Left renal pelvis (tissue), 4 donors: ENCODE data around the gene ACTR1A. TPM values are rescaled to one million over a fixed set of nuclear protein-coding genes. Genes with fewer than 3 reads are reported as not detected.
A peak's percentile ranks its signal among the peaks of the same experiment; 100 is the strongest.
"Not testable (repeated sequence)": the region's sequence is repeated elsewhere in the genome, so short reads cannot be mapped to it uniquely, and the experiment has no call there.

ENCODE experiments used
- DNase-seq, 4 donors: peaks; one replicate each; pipeline ENCODE4 v3.0.0-alpha.2; 2013; ENCODE audit warnings: low read depth in 4 of 4, low spot score in 3 of 4
- polyA plus RNA-seq, 4 donors: library from polyadenylated mRNA; unstranded; fragments of 120-200 nt; gene quantifications; one replicate each; pipeline ENCODE4 v1.2.1, GENCODE V29; 2013; ENCODE audit not compliant: insufficient read length in 4 of 4

The ACTR1A gene
- polyA plus RNA-seq, 4 donors, result 80.6 to 92.0 (median 89.2) TPM

DNA sequence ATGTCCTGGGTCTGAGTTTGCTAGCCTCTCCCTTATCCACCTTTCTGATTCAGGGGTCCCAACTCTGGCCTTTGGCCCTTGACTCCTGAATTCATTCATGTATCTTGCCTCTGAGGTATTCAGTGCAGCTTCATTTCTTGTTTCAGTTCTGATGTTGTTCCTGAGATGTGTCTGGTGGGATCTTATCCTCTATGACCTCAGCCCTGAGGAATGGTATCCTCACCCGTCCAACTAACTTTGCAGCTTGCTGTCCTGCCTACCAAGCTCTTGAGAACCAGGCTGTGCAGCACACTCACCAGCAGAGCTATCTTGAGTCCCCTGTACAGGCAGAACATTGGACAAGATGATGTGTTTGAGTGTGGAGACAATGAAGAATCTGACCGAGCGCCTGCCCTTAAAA is 15.0 kb upstream of the ACTR1A start:
- DNase-seq, result no peak

DNA sequence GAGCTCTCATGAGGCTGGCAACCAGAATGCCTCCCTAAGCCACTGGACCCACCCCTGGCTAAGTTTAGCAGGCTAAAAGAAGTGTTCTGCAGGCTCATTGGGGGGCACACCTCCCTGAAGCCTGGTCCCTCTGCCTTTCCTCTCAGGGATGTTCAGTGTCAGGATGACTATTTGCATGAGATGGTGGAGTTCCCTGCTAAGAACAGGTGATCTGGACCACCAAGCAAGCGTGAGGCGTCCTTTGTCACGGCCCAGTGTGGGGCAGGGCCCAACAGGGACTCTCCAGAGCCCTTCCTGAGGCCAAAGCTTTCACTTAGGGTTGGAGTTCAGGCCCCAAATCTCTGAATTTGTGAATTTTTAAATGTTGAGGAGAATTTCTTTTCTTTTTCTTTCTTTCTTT is 13.2 kb upstream of the ACTR1A start:
- DNase-seq, result no peak

DNA sequence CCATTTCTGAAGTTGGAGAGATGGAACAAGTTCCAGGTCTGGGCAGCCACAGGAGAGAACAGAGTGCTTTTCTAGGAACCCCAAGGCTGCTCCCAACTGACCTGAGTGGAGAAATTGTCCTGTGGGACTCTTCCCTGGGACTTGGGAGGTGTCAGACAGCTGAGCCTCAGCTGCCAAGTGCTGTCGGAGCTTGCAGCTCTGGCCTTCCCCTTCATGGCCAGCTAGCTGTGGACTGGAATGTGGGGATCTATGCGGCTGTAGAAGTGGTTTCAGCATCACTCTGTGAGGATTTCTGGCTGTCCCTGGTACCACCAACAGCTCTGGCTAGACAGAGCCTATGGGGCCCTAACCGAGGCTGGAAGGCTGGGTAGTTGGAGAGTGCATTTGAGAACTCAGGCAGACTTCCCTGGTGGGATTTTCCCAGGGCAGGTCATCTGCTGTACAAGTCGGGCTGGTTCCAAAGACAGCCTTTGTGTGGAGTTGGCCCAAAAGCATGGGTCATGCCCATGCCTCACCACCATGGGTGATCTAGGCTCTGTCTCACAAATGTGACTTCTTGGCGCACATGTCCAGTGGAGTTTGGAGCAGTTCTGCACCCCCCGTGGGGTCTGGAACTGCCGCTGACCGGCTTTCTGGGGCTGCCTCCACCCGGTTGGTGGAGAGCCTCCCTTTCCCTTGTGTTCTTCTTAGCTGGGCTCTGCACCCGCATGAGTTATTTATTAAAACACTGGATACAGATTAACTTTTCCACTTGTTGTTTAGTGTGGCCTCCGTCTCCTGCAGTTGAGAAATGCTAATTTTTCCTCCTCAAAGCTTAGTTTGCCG is 12.2 kb upstream of the ACTR1A start:
- DNase-seq, result no peak

DNA sequence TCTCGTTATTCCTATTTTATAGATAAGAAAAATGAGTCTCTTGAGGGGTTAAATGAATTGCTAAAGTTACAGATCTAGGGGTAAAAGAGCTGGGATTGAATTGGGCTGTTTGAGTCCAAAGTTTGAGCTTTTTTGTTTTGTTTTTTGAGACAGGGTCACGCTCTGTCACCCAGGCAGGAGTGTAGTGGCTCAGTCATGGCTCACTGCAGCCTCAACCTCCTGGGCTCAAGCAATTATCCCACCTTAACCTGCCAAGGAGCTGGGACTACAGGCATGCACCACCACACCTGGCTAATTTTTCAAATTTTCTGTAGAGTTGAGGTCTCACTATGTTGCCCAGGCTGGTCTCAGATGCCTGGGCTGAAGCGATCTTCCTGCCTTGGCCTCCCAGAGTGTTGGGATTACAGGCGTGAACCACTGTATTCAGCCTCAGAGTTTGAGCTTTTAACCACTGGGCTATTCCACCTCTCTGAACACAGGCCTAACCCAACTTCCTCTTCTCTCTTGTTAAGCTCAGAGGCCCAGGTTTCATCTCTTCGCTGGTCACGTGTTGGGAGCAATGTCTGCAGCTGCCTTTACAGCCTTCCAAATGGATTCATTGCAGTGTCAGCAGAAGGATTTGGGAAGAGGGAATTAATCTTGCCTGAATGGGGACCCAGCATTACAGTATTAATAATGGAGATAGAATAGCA is 9.2 kb upstream of the ACTR1A start:
- no peak for DNase-seq

DNA sequence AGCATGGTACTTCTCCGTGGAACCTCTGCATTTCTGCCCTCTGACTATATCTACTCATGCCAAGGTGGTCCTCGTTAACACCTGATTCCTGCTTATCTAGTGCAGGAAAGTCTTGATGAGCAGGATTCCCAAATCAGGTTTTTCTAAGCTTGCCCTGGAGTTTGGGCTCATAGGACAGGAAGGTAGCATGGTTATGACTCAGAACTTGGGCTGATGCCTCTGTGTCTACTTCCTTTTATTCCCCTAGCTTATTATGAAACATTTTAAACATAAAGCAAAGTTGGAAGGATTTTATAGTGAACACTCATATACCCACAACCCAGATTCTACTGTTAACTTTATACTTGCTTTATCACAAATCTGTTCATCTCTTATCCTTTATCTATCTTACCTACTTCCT is 6.9 kb upstream of the ACTR1A start:
- no peak for DNase-seq

DNA sequence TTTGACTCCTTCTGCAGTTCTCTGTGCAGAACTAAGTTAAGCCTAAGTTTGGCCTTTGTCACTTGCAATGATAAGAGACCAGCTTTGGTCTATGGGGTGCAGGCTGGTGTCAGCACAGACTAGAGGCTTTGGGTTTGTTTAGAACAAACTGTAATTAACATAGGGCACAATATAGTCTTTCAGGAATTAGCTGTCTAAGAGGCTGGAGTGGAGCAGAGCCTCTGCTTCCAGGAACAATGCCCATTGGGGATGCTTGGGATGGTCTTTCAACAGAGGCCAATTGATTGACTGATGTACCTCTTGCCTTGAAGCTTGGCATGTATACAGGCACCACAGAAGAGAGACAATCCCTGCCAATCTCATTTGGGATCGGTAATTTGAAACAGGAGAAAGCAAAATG is 6.0 kb upstream of the ACTR1A start:
- DNase-seq, result no peak

DNA sequence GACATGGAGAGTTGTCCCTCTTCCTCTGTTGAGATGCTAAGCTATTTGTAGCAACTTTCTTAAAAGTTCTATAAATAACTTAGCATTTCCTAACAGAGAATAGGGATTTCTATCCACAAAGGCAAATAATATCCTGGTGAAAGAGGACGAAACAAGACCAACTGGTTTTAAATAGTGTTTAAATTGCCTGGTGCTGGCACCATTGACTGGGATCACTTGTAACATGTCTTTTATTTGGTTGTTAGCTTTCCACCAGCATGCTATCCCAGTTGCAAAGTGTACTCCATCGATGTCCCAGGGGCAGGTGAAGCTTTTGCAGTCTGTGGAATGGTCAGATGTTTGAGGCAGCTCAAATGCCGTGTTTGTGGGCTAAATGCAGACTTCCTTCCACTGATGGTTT is 5.0 kb upstream of the ACTR1A start:
- no peak for DNase-seq

DNA sequence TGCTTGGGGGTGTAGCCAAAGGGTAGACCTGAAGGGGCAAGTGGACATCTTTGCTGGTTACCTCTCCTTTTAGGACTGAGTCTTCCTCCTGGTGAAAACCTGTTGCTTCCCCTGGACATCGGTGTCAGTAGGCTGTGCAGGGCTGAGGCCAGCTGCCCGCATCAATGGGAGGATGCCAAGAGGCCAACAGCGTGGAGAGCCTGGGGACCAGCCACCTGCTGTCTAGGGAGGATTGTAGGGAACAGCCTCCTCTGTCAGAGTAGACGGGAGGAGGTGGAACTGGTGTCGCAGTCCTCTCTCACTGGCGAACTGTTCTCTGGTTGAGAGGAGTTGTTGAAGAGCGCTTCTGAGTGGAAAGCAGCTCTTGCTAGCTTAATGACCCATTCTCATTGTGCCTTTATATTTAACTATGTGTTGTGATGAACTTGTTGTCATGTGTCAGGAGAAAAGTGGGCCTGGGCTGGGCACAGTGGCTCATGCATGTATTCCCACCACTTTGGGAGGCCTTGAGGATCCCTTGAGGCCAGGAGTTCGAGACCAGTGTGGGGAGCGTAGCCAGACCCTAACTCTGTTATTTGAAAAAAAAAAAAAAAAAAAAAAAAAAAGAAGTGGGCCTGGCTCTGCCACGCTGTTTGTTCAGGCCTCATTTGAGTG is 3.1 kb upstream of the ACTR1A start:
- DNase-seq, result no peak

DNA sequence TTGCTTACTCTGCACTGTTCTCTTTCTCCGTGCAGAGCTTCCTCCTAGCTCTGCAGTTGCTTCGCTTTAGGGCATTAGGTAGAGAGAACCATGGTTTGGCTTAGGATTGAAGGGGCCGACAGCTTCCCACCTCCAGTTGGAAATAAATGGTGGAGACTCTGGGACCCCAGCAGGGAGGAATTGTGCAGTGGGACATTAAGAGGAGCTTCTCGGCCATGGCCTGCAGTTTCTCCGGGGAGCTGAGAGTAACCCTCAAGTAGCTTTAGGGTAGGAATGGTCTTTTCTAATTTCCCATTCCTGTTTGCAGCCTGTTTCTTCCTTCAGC is 2.4 kb upstream of the ACTR1A start:
- DNase-seq, result no peak

DNA sequence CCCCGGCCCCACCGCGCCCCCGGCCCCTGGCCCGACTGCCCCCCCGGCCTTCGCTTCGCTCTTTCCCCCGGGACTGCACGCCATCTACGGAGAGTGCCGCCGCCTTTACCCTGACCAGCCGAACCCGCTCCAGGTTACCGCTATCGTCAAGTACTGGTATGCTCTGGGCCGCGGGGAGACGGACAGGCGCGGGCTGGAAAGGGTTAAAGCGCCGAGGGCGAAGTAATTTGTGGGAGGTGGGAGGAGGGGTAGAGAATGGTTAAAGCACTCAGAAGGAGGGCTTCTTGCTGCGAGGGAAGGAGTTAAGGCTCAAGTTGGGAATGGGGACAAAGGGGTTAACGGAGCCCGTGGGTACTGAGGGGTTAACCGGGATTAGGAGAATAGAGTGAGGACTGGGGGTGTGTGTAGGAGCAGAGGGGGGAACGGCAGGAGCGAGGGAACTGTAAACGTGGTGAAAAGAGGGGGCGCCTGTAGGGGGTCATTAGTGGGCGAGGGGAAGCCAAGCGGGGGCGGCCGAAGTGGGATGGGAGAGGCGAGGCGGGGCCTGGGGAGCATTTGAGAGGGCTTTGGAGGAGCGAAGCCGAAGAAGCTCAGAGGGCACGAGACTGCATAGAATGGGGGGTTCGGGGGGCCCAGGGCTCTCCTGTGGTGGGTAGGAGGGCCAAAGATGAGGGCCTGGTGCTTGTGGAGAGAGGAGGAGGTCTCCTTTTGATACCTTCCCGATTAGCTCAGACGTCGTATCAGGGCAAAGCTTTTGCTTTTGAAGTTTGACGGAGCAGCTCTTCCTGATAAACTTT is 1.9 kb upstream of the ACTR1A start:
- DNase-seq, result peak in 1 of 4 donors; percentile 27

DNA sequence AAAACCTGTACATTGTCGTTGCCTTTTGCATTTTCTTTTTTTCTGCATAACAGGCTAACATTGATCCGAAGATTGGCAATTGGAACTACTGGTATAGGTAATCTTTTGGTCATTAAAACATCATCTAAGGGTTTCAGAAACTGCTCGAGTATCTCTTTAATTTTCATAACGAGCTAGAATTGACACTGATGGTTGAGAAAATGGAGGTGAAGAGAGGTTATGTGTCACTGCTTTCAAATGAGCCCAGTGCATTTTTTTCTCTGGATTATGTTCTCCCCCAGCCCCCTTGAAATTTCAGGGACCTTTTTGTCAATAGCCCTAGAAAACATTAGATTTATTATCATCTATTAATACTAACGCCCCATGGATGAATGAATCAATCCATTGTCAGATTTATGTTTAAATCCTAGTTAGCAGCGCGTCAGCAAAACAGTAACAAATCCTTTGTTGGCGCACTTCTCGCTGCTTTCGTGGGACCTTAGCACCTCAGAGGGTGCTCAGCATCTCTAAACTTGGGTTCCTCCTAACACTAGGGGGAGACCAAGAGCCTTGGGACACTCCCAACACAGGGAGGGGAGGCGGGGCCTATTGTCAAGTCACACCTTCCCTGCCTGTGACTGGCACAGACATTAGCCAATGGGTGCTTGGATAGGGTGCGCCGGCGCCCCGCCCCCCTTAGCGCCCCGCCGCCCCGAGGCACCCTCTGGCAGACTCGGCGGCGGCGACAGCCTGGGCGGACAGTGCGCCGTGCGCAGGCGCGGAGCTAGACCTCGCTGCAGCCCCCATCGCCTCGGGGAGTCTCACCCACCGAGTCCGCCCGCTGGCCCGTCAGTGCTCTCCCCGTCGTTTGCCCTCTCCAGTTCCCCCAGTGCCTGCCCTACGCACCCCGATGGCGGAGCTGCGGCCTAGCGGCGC is 1.0 kb upstream of the ACTR1A start, which contains the start of gene SUFU:
Gene SUFU, plus strand, starts transcription at position 709 of the 915 bp plus-strand sequence. Its CDS starts 181 bp downstream, at position 890.
- peak; percentile 94 to 99 (median 98) for DNase-seq

DNA sequence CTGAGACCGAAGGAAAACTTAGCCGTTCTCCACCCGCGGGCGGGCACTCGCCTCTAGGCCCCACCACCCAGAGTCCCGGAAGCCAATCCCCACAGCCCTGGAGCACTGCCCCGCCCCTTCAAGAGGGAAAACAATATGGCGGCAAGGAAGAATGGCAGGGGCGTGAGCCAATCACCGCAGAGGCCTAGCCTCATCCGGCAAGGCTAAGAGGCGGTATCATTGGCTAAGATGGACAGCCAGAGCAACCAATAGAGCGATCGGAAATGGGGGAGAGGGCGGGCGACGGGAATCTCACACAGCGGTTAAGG is 529 bp downstream of the ACTR1A start:
- DNase-seq, result peak; percentile 98 to 100 (median 99)

DNA sequence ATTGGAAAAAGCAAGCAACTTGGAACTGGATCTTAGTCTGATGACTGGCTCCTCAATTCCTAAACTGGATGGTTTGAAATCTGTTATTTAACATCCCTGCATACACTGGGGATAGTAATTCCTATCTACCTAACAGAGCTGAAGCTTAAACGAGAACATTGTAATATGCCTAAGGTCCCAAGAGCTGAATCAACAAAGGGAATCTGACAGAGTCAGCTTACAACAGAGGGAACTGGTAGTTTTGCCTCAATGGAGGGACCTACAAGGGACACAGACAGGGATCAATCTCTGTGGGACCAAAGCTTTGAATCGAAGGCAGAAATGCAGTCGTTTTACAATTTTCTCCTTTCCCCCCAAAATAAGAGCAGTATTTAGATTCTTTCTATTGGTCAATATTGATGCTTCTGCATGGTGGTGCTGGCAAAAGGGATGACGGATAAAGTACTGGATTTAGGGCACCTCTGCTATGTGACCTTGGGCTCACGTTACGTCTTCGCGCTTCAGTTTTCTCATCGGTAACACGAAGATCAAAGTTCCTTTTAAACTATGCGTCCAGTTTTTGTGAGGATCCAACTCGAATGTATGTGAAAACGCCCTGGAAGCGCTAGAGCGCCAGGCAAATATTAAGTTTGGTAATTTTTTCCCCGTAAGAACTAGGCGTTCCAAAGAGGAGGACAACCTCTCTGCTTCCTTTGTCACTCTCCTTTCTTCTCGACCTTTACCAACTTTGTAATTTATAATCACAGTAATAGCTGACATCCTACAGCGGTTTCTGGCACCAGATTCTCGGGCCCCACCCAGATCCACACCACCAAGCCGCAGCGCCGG is 1.1 kb downstream of the ACTR1A start:
- DNase-seq, result no peak

DNA sequence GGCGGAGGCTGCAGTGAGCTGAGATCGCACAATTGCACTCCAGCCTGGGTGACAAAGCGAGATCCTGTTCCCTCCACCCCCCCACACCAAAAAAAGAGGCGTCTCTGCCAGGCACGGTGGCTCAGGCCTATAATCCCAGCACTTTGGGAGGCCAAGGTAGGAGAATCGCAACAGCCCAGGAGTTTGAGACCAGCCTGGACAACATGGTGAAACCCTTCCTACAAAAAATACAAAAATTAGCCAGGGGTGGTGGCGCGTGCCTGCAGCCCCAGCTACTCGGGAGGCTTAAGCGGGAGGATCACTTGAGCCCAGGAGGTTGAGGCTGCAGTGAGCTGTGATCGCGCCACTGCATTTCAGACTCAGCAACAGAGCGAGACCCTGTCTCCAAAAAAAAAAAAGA is 1.8 kb downstream of the ACTR1A start:
- not testable (repeated sequence) for DNase-seq

DNA sequence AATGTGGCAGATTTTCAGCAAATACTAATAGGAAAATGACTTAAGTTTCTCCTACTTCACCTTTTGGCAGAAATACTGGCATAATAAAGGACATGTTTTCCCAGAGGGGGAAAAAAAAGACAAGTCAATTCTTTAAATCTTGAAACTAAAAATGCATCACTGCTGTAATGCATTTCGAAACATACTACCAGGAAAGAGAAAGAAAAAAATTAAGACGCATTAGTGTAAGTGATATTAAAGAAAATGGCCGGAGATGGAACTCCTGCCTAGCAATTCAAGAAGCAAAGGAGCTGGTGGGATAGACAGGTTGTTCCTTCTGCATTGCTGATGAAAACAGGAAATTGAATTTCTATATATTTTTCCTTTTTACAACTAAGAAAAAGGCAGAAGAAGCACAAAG is 3.2 kb downstream of the ACTR1A start:
- DNase-seq, result no peak

DNA sequence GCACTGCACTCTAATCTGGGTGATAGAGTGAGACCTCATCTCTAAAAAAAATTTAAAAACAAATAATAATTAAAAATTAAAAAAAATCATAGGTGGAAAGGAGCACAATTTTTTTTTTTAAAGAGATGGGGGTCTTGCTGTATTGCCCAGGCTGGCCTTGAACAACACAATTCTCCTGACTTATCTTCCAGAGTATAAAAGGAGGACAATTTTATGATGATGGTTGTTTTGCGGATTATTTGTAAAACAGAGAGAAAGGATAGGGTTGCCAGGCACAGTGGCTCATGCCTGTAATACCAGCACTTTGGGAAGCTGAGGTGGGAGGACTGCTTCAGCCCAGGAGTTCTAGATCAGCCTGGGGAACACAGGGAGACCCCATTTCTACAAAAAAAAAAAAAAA is 5.0 kb downstream of the ACTR1A start:
- no peak for DNase-seq

DNA sequence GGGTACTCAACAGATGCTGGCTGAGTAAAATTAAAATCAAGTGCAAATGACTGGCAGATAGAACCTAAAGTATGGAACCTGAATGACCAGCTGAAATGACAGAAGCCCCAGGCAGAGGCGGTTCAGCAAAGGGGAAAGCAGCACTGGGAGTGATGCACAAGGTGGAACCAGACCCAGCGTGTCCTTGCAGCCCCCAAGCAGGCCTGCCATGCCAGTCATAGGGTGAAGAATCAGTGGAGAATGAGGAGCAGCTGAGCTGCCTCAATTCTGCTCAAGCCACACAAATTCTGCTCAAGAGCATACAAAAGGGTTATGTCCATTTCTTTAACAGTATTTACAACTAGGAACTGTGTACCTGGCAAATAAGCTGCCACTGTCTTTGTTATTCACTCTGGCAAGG is 8.7 kb downstream of the ACTR1A start:
- no peak for DNase-seq

DNA sequence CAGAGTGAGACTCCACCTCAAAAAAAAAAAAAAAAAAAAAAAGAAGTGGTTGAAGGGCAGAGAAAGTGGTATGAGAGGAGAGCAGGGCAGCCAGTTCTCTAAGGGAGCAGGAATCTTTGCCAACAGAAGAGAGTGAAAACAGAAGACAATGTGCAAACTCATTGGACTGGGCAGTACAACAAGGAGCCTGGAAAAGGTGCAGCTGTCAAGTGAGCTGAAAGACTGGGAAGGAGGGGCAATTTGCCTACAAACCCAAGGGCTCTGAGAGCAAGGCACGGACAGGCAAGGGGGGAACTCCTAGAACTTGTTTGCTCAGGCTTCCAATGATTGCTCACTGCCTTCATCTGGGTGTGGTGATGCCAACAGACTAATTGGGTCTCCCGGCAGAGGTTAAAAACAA is 9.5 kb downstream of the ACTR1A start:
- DNase-seq, result no peak

DNA sequence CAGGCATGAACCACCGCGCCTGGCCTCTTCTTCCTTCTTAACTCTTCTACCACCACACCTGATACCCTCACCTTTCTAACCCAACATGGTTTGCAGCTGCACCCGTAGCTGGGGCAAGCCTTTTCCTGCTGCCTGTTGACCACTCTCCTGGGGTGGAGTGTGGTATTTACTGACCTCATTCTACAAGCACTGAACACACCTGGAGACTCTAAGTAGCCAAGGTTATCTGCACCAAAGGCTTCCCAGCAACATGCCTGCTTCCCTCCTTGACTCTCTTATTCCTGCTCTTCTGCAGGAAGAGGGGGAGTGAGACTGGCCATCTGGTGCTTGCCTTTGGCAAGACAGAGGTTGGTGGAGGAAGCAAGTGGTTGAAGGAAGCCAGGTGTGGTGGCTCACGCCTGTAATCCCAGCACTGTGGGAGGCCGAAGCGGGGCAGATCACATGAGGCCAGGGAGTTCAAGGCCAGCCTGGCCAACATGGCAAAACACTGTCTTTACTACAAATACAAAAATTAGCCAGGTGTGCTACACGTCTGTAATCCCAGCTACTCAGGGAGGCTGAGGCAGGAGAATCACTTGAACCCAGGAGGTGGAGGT is 10.1 kb downstream of the ACTR1A start:
- DNase-seq, result no peak
